GM23338 (cell line): Measurements from ENCODE around the gene ZNF277. TPM values are rescaled to one million over a fixed set of nuclear protein-coding genes. Genes with fewer than 3 reads are reported as not detected.

Experiments used
- ATAC-seq: fragments of 200-7000 bp; cut with Tn5 transposase; 3 replicates; pipeline ENCODE4 v1.9.1; 2020
- DNase-seq: peaks from one replicate; pipeline ENCODE4 v3.0.0-alpha.2; 2015; ENCODE audit warnings: low spot score
- H2AFZ ChIP-seq: fragments of 200-600 bp; sonication (generic); 2 replicates; pipeline ENCODE4 v1.8.0; 2016; ENCODE audit warnings: antibody characterized with exemption, mild to moderate bottlenecking, moderate library complexity
- H3F3A ChIP-seq: fragments of 200-600 bp; sonication (generic); replicated peaks from 2 replicates; pipeline ENCODE4 v1.8.0; 2017; ENCODE audit warnings: antibody characterized with exemption, mixed run types, low read depth
- H3K27ac ChIP-seq: fragments of 200-600 bp; sonication (generic); 2 replicates; pipeline ENCODE4 v1.6.1; 2016; ENCODE audit warnings: low read depth
- H3K27me3 ChIP-seq: fragments of 200-600 bp; sonication (generic); 2 replicates; pipeline ENCODE4 v1.8.0; 2016; ENCODE audit warnings: mild to moderate bottlenecking, mixed run types, moderate library complexity; ENCODE audit not compliant: insufficient read depth
- H3K36me3 ChIP-seq: fragments of 200-600 bp; sonication (generic); 2 replicates; pipeline ENCODE4 v1.8.0; 2016; ENCODE audit warnings: mild to moderate bottlenecking; ENCODE audit not compliant: insufficient read depth
- H3K4me1 ChIP-seq: fragments of 200-600 bp; sonication (generic); 2 replicates; pipeline ENCODE4 v1.8.0; 2016; ENCODE audit warnings: mild to moderate bottlenecking, moderate library complexity; ENCODE audit not compliant: insufficient read depth
- H3K4me2 ChIP-seq: fragments of 200-600 bp; sonication (generic); 2 replicates; pipeline ENCODE4 v1.7.1; 2017; ENCODE audit warnings: mixed run types
- H3K4me3 ChIP-seq: fragments of 200-600 bp; sonication (generic); 2 replicates; pipeline ENCODE4 v1.6.1; 2016; ENCODE audit warnings: mixed run types
- H3K79me2 ChIP-seq: fragments of 200-600 bp; sonication (generic); replicated peaks from 2 replicates; pipeline ENCODE4 v1.8.0; 2017; ENCODE audit warnings: mild to moderate bottlenecking; ENCODE audit not compliant: insufficient read depth
- H3K9me2 ChIP-seq: fragments of 200-600 bp; sonication (generic); 2 replicates; pipeline ENCODE4 v1.8.0; 2017; ENCODE audit not compliant: insufficient read depth
- H4K20me1 ChIP-seq: fragments of 200-600 bp; sonication (generic); replicated peaks from 2 replicates; pipeline ENCODE4 v1.8.0; 2017; ENCODE audit warnings: mild to moderate bottlenecking; ENCODE audit not compliant: insufficient read depth
- H3K27ac Mint-ChIP-seq: 2 replicates; pipeline ENCODE4 v1.8.0; 2020; ENCODE audit warnings: inconsistent platforms, mild to moderate bottlenecking, moderate library complexity, mixed read lengths
- H3K27me3 Mint-ChIP-seq: 3 replicates; pipeline ENCODE4 v1.8.0; 2022; ENCODE audit warnings: low read depth, mild to moderate bottlenecking, moderate library complexity, mixed read lengths, inconsistent platforms; ENCODE audit not compliant: insufficient read depth, poor library complexity
- H3K36me3 Mint-ChIP-seq: 3 replicates; pipeline ENCODE4 v1.8.0; 2021; ENCODE audit warnings: low read depth, mild to moderate bottlenecking, inconsistent platforms, moderate library complexity, mixed read lengths
- H3K4me1 Mint-ChIP-seq: 3 replicates; pipeline ENCODE4 v1.8.0; 2020; ENCODE audit warnings: mild to moderate bottlenecking, inconsistent platforms, mixed read lengths
- H3K4me3 Mint-ChIP-seq: 3 replicates; pipeline ENCODE4 v1.8.0; 2021; ENCODE audit warnings: moderate library complexity, mild to moderate bottlenecking, inconsistent platforms, mixed read lengths
- H3K9me3 Mint-ChIP-seq: 3 replicates; pipeline ENCODE4 v1.8.0; 2020; ENCODE audit warnings: moderate library complexity, mild to moderate bottlenecking, inconsistent platforms, mixed read lengths
- EZH2 ChIP-seq: fragments of 200-600 bp; sonication (generic); IDR thresholded peaks from one replicate; pipeline ENCODE4 v1.8.0; 2017; ENCODE audit warnings: antibody characterized with exemption, mild to moderate bottlenecking, low read depth; ENCODE audit not compliant: unreplicated experiment
- EZH2phosphoT487 ChIP-seq: fragments of 200-600 bp; sonication (generic); IDR thresholded peaks from one replicate; pipeline ENCODE4 v1.8.1; 2018; ENCODE audit warnings: antibody characterized with exemption; ENCODE audit not compliant: unreplicated experiment
- NANOG ChIP-seq: IDR thresholded peaks from 2 replicates; pipeline ENCODE4 v1.6.1; 2016; ENCODE audit warnings: antibody characterized with exemption, borderline replicate concordance
- REST ChIP-seq: IDR thresholded peaks from one replicate; pipeline ENCODE4 v1.6.1; 2018; ENCODE audit warnings: antibody characterized with exemption; ENCODE audit not compliant: unreplicated experiment
- STAT1 ChIP-seq: IDR thresholded peaks from one replicate; pipeline ENCODE4 v1.6.1; 2016; ENCODE audit warnings: antibody characterized with exemption; ENCODE audit not compliant: unreplicated experiment
- ZNF114 ChIP-seq: fragments of 250-450 bp; sonication (Bioruptor Pico); IDR thresholded peaks from 2 replicates; pipeline ENCODE4 v1.5.0; 2020; ENCODE audit warnings: mild to moderate bottlenecking, moderate library complexity
- ZNF331 ChIP-seq: fragments of 250-450 bp; sonication (Bioruptor Pico); IDR thresholded peaks from 2 replicates; pipeline ENCODE4 v1.5.0; 2020; ENCODE audit warnings: low read depth, mild to moderate bottlenecking, moderate library complexity
- ZNF462 ChIP-seq: fragments of 250-450 bp; sonication (Bioruptor Pico); IDR thresholded peaks from 2 replicates; pipeline ENCODE4 v1.5.0; 2020; ENCODE audit warnings: mild to moderate bottlenecking, moderate library complexity
- polyA plus RNA-seq: library from polyadenylated mRNA; unstranded; fragments of >200 nt; fragmentation: Nextera tagmentation; extraction: Ambion mirVana; gene quantifications from 2 replicates; pipeline ENCODE4 v1.2.1, GENCODE V29; 2016
- total RNA-seq: library from RNA; depleted of rRNA; stranded (reverse); fragments of >200 nt; shearing (Covaris generic); gene quantifications from 2 replicates; pipeline ENCODE4 v1.2.3, GENCODE V29; 2014
- TF ChIP-seq, protein P1 (sequence below): IDR thresholded peaks from 2 replicates; pipeline ENCODE4 v1.6.1; 2016; ENCODE audit warnings: antibody characterized with exemption

Gene ZNF277
- total and polyA plus RNA-seq, 2 experiments from 2014 or later: 25.4 to 28.9 TPM

- no peak for TF ChIP-seq ZNF462 (CRISPR knock-in tag)
- TF ChIP-seq REST: no peak
Measured at GRCh38 chr7:112207765-112208164, 1.3 kb downstream of the ZNF277 start (continued).

- no peak overlapping the region for H3K4me3 Mint-ChIP-seq
- no peaks in the 10 kb centered on the region for H3K27me3 ChIP-seq
- no peaks in the 10 kb centered on the region; the same call in 2 of the 3 replicates for H3K36me3 Mint-ChIP-seq
- H3F3A ChIP-seq: no peaks in the 10 kb centered on the region
- no peak overlapping the region for H3K4me2 ChIP-seq
- peaks cover 55% of the 10 kb centered on the region for H3K4me1 Mint-ChIP-seq
- no peaks in the 10 kb centered on the region for H3K9me2 ChIP-seq
- H3K9me3 Mint-ChIP-seq: no peaks in the 10 kb centered on the region; the same call in 2 of the 3 replicates
- peaks cover 2% of the 10 kb centered on the region for H3K27me3 Mint-ChIP-seq
- H2AFZ ChIP-seq: no peak overlapping the region
- peaks cover 49% of the 10 kb centered on the region for H3K4me1 ChIP-seq
- H3K36me3 ChIP-seq: no peaks in the 10 kb centered on the region
- no peak overlapping the region for H3K27ac Mint-ChIP-seq
- H3K4me3 ChIP-seq: no peak overlapping the region
- ATAC-seq: no peak
- DNase-seq: no peak
- peaks cover 94% of the 10 kb centered on the region for H3K79me2 ChIP-seq
- peaks cover 26% of the 10 kb centered on the region for H4K20me1 ChIP-seq
- H3K27ac ChIP-seq: no peak overlapping the region
- TF ChIP-seq NANOG (no peak), EZH2phosphoT487 (no peak), ZNF331 (CRISPR knock-in tag) (no peak), EZH2 (no peak), ZNF114 (CRISPR knock-in tag) (no peak), STAT1 (no peak)
- TF ChIP-seq, protein P1, sequence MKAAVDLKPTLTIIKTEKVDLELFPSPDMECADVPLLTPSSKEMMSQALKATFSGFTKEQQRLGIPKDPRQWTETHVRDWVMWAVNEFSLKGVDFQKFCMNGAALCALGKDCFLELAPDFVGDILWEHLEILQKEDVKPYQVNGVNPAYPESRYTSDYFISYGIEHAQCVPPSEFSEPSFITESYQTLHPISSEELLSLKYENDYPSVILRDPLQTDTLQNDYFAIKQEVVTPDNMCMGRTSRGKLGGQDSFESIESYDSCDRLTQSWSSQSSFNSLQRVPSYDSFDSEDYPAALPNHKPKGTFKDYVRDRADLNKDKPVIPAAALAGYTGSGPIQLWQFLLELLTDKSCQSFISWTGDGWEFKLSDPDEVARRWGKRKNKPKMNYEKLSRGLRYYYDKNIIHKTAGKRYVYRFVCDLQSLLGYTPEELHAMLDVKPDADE: no peak
Measured at GRCh38 chr7:112211348-112211907, 4.9 kb downstream of the ZNF277 start.
